ENCODE measurements around the gene PIGS. TPM values are rescaled to one million over a fixed set of nuclear protein-coding genes. Genes with fewer than 3 reads are reported as not detected.

The PIGS gene
- total and polyA plus RNA-seq, 9 of the 15 experiments (the other 6 are each of a cell fraction or from before 2014, with no cell fraction given), result 47.5 to 138 (median 57.6) TPM

GRCh38 chr17:28527181-28527681 is 44.1 kb downstream of the PIGS start (continued):
- no peak for TF ChIP-seq BRD9 (IDR thresholded peaks at IDR 0.05; ENCODE audit: low read depth, partially characterized antibody)
- 0 out of 2 replicates have a peak, but pooled peaks have one; percentile 60 for TF ChIP-seq ZNF197 (CRISPR knock-in tag; IDR thresholded peaks at IDR 0.05; ENCODE audit: low read depth)
- TF ChIP-seq ZNF174 (CRISPR knock-in tag; IDR thresholded peaks at IDR 0.05), result no peak
- TF ChIP-seq TSC22D4 (tag; IDR thresholded peaks at IDR 0.05), result no peak
- TF ChIP-seq MYNN (IDR thresholded peaks at IDR 0.05), result peak; percentile 91
- TF ChIP-seq MYNN (CRISPR knock-in tag; IDR thresholded peaks at IDR 0.05), result no peak
- no peak for TF ChIP-seq ZNF217 (CRISPR knock-in tag; IDR thresholded peaks at IDR 0.05)
- TF ChIP-seq BRCA1 (IDR thresholded peaks at IDR 0.05), result no peak
- no peak for TF ChIP-seq BRCA1 (CRISPR knock-in tag; IDR thresholded peaks at IDR 0.05)
- no peak for TF ChIP-seq ZC3H11A (IDR thresholded peaks at IDR 0.05; ENCODE audit: low read depth, low read length)
- peak; percentile 26; the same call in 1 of the 2 replicates for TF ChIP-seq ZBTB26 (CRISPR knock-in tag; IDR thresholded peaks at IDR 0.05)
- no peak for TF ChIP-seq HNRNPL (IDR thresholded peaks at IDR 0.05; ENCODE audit: low read depth, low read length)
- no peak for TF ChIP-seq PHB (CRISPR knock-in tag; IDR thresholded peaks at IDR 0.05)
- TF ChIP-seq PTRF (tag; IDR thresholded peaks at IDR 0.05), result no peak
- TF ChIP-seq CBFA2T2 (conservative IDR thresholded peaks at IDR 0.05), result peak; percentile 100
- no peak for TF ChIP-seq KDM2B (CRISPR knock-in tag; IDR thresholded peaks at IDR 0.05)
- TF ChIP-seq RBM34 (IDR thresholded peaks at IDR 0.05; ENCODE audit: borderline replicate concordance, insufficient read depth, low read length), result no peak
- TF ChIP-seq ZNF212 (CRISPR knock-in tag; IDR thresholded peaks at IDR 0.05), result no peak
- TF ChIP-seq ZKSCAN1 (IDR thresholded peaks at IDR 0.05; ENCODE audit: low read depth, low read length), result peak; percentile 76; the same call in 1 of the 2 replicates
- TF ChIP-seq BRD4 (IDR thresholded peaks at IDR 0.05), result no peak
- TF ChIP-seq HDAC1 (IDR thresholded peaks at IDR 0.05), result peak in 1 of 2 experiments; percentile 86; a peak in 2 of 4 replicates
- no peak for TF ChIP-seq RBM39 (optimal IDR thresholded peaks at IDR 0.05; ENCODE audit: low read depth, low read length)
- TF ChIP-seq SMARCE1 (IDR thresholded peaks at IDR 0.05), result peak; percentile 91
- TF ChIP-seq HSF4 (CRISPR knock-in tag; IDR thresholded peaks at IDR 0.05; ENCODE audit: borderline replicate concordance), result no peak
- no peak for TF ChIP-seq SAFB2 (IDR thresholded peaks at IDR 0.05; ENCODE audit: borderline replicate concordance, low read depth, low read length, severe bottlenecking)
- peak; percentile 90 for TF ChIP-seq ELF4 (CRISPR knock-in tag; IDR thresholded peaks at IDR 0.05)
- TF ChIP-seq RERE (CRISPR knock-in tag; IDR thresholded peaks at IDR 0.05; ENCODE audit: borderline replicate concordance), result no peak
